GM06990 (cell line): ENCODE measurements around the gene LMOD1.
A peak's percentile ranks its signal among the peaks of the same experiment; 100 is the strongest.
"Not testable (repeated sequence)": the region's sequence is repeated elsewhere in the genome, so short reads cannot be mapped to it uniquely, and the experiment has no call there.

Experiments
- DNase-seq: peaks from one replicate; pipeline ENCODE4 v3.0.0-alpha.2; 2011; ENCODE audit not compliant: insufficient read length; ENCODE audit errors: extremely low read depth
- H3K27me3 ChIP-seq: replicated peaks from 2 replicates; pipeline ENCODE4 v1.6.0; 2011; ENCODE audit warnings: low read length; ENCODE audit not compliant: control insufficient read depth, insufficient read depth
- H3K36me3 ChIP-seq: 2 replicates; pipeline ENCODE4 v1.5.1; 2011; ENCODE audit warnings: low read length; ENCODE audit not compliant: control insufficient read depth, insufficient read depth
- H3K4me3 ChIP-seq: replicated peaks from 2 replicates; pipeline ENCODE4 v1.5.1; 2011; ENCODE audit warnings: low read depth, mild to moderate bottlenecking, control low read depth, low read length
- TF ChIP-seq, protein P1 (sequence below): IDR thresholded peaks from 2 replicates; pipeline ENCODE4 v1.5.1; 2011; ENCODE audit warnings: low read length, control low read depth, mild to moderate bottlenecking, inconsistent platforms; ENCODE audit not compliant: insufficient read depth, poor library complexity, severe bottlenecking

LMOD1 gene

DNA sequence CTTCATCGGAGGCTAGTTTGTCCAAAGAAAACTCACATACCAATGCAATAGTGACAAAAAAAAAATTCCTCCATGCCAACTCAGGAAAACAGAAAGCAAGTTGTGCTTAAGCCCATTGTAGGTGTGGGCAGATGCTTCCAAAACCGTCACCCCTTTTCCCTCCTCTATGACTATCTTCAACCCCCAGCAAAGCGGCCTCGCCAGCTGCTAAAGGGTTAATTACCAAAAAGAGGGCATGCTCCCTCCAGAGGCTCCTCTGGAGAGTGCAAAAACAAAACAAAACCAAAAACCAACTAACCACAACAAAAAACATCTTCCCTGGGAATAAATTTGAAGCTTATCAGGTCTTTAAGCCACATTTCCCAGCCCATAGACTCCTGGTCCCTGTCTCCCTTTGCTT is 1.2 kb downstream of the LMOD1 start:
- DNase-seq: no peak
- no peaks in the 10 kb centered on the region for H3K36me3 ChIP-seq
- TF ChIP-seq, protein P1, sequence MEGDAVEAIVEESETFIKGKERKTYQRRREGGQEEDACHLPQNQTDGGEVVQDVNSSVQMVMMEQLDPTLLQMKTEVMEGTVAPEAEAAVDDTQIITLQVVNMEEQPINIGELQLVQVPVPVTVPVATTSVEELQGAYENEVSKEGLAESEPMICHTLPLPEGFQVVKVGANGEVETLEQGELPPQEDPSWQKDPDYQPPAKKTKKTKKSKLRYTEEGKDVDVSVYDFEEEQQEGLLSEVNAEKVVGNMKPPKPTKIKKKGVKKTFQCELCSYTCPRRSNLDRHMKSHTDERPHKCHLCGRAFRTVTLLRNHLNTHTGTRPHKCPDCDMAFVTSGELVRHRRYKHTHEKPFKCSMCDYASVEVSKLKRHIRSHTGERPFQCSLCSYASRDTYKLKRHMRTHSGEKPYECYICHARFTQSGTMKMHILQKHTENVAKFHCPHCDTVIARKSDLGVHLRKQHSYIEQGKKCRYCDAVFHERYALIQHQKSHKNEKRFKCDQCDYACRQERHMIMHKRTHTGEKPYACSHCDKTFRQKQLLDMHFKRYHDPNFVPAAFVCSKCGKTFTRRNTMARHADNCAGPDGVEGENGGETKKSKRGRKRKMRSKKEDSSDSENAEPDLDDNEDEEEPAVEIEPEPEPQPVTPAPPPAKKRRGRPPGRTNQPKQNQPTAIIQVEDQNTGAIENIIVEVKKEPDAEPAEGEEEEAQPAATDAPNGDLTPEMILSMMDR: peak; percentile 27
- H3K4me3 ChIP-seq: no peak overlapping the region
- H3K27me3 ChIP-seq: peaks cover 4% of the 10 kb centered on the region

DNA sequence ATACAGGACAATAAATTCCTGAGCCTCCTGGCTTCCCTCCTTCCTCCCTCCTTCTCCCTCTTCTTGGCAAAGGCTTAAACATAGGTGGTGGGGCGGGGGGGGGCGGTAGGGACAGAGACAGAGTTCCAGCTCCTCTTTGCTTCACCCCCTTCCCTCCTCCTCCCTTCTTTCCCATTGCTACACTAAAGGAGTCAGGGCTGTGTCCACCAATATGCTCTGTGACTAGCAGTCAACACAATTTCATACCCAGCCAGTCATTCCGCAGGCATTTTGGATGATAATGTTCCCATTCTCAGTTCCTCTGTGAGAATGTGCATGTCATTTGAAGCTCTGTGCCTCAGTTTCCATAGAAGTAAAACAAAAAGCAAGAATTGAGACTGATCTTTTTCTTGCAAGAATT is 1.7 kb downstream of the LMOD1 start:
- no peak for DNase-seq
- TF ChIP-seq, protein P1: no peak
- H3K4me3 ChIP-seq: no peak overlapping the region

DNA sequence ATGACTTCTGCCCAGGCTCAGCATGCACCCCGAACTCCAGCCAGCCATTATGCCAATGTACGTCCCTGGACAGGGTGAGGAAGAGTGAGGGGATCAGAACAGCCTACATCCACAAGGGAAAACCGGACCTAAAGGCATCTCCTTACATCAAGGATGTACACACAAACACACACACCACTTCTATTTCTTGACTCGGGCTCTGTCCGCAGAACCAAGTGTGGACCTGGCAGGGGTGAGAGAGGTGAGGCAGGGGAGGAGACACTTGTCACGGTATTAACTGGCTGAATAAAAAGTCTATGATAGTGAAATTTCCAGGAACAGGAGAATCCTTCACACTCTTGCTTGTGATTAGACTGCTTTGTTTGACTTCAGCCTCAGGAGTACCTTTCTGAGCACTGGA is 2.3 kb downstream of the LMOD1 start:
- H3K4me3 ChIP-seq: no peak overlapping the region
- peaks cover 4% of the 10 kb centered on the region for H3K27me3 ChIP-seq
- H3K36me3 ChIP-seq: no peaks in the 10 kb centered on the region
- no peak for DNase-seq
- TF ChIP-seq, protein P1: no peak

More for the DNA sequence above, 1.7 kb downstream of the LMOD1 start:
- Histone ChIP-seq H3K36me3 (no peaks in the 10 kb centered on the region), H3K27me3 (peaks cover 4% of the 10 kb centered on the region)

DNA sequence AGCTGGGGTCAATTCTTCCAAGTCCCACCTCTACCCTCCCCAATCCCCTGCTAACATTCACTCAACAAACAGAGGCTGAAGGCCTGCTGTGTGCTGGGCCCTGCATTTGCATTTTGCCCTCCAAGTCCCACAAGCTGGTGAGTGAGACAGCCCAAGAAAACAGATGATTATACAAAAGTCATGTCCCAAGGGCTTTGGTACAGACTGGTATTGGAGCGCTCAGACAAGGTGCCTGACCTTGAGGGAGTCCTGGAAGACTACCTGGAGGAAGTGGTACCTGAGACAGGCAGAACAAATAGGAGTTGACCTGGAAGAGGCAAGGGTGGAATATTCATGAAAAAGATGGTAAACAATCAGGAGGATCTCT is 4.2 kb downstream of the LMOD1 start:
- no peak overlapping the region for H3K4me3 ChIP-seq

DNA sequence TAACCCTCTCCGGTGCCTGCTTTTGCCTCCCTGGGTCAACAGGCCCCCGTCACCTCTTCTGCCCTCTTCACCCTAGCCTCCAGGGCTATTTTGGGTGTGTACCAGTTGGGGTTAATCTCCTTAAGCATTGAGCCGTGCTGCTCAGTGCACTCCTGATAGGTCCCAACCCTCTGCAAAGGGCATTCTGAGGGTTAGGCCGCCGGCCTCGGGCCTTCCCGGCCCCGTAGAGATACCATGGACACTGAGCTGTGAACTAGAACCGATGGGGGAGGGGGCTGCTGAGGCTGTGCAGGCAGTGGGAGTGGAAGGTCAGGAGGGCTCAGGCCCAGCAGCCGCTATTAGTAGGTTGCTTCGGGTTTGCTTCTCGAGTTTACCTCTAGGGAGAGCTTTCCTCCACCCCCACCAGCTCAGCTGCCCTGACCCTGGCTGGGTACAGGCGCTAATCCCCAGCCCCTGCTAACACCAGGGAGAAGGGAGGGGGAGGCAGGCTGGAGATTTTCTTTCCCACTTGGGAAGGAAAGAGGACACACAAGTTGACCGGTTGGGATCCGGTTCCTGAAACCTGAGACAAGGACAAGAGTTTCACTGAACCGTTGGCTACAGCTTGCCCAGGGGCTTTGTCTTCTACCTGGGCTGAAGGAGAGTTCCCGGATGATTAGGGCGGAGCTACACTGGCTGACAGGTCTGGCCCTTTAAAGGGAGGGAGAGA is 4.8 kb downstream of the LMOD1 start:
- no peak for DNase-seq
- TF ChIP-seq, protein P1: no peak
- Histone ChIP-seq H3K4me3 (no peak overlapping the region), H3K36me3 (no peaks in the 10 kb centered on the region), H3K27me3 (peaks cover 4% of the 10 kb centered on the region)

More for the DNA sequence above, 4.2 kb downstream of the LMOD1 start:
- Histone ChIP-seq H3K36me3 (no peaks in the 10 kb centered on the region), H3K27me3 (peaks cover 4% of the 10 kb centered on the region)
- TF ChIP-seq, protein P1: no peak
- DNase-seq: no peak

DNA sequence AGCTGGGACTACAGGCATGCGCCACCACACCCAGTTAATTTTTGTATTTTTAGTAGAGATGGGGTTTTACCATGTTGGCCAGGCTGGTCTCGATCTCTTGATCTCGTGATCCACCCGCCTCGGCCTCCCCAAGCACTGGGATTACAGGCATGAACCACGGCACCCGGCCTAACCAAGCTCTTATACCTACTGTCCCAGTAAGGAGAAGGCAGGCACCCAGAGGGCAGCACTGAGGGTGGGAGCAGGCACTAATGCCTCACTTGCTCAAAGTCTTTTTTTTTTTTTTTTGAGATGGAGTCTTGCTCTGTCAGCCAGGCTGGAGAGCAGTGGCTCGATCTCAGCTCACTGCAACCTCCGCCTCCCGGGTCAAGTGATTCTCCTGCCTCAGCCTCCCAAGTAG is 6.0 kb downstream of the LMOD1 start:
- DNase-seq, H3K36me3 ChIP-seq, H3K27me3 ChIP-seq, H3K4me3 ChIP-seq: not testable (repeated sequence)
